Measurements from ENCODE around the gene LSS.
"Not testable (repeated sequence)": the region's sequence is repeated elsewhere in the genome, so short reads cannot be mapped to it uniquely, and the experiment has no call there.

Gene LSS

GRCh38 chr21:46245213-46245915 lies 16.8 kb upstream of the LSS start:
- DNase-seq (ENCODE audit: low read depth in 3 of 3), result no peak

- DNase-seq (ENCODE audit: low read depth in 3 of 3), result no peak
Measured at GRCh38 chr21:46244602-46245001, 16.0 kb upstream of the LSS start.

GRCh38 chr21:46243960-46244361 lies 15.4 kb upstream of the LSS start:
- no peak for DNase-seq (ENCODE audit: low read depth in 3 of 3)

GRCh38 chr21:46243325-46243724 lies 14.8 kb upstream of the LSS start:
- no peak for DNase-seq (ENCODE audit: low read depth in 3 of 3)

- not testable (repeated sequence) for DNase-seq (ENCODE audit: low read depth in 3 of 3)
Measured at GRCh38 chr21:46241577-46241976, 13.0 kb upstream of the LSS start.

GRCh38 chr21:46239817-46240325 lies 11.3 kb upstream of the LSS start:
- no peak for DNase-seq (ENCODE audit: low read depth in 3 of 3)

GRCh38 chr21:46237474-46237873 lies 8.9 kb upstream of the LSS start:
- no peak for DNase-seq (ENCODE audit: low read depth in 3 of 3)

- no peak for DNase-seq (ENCODE audit: low read depth in 3 of 3)
Measured at GRCh38 chr21:46234436-46234950, 5.9 kb upstream of the LSS start.

GRCh38 chr21:46229923-46230260 lies 1.3 kb upstream of the LSS start:
- no peak for DNase-seq (ENCODE audit: low read depth in 3 of 3)

- no peak for DNase-seq (ENCODE audit: low read depth in 3 of 3)
Measured at GRCh38 chr21:46229133-46229922, 754 bp upstream of the LSS start.

- DNase-seq (ENCODE audit: low read depth in 3 of 3), result no peak
Measured at GRCh38 chr21:46227811-46228344, 696 bp downstream of the LSS start.

- DNase-seq (ENCODE audit: low read depth in 3 of 3), result no peak
Measured at GRCh38 chr21:46226920-46227599, 1.5 kb downstream of the LSS start.

- DNase-seq (ENCODE audit: low read depth in 3 of 3), result no peak
Measured at GRCh38 chr21:46226146-46226545, 2.4 kb downstream of the LSS start.

- DNase-seq (ENCODE audit: low read depth in 3 of 3), result not testable (repeated sequence)
Measured at GRCh38 chr21:46223661-46224060, 4.9 kb downstream of the LSS start.

GRCh38 chr21:46223217-46223616 lies 5.4 kb downstream of the LSS start:
- no peak for DNase-seq (ENCODE audit: low read depth in 3 of 3)

- no peak for DNase-seq (ENCODE audit: low read depth in 3 of 3)
Measured at GRCh38 chr21:46222436-46223116, 6.0 kb downstream of the LSS start.

- no peak for DNase-seq (ENCODE audit: low read depth in 3 of 3)
Measured at GRCh38 chr21:46221664-46222435, 6.7 kb downstream of the LSS start.

- no peak for DNase-seq (ENCODE audit: low read depth in 3 of 3)
Measured at GRCh38 chr21:46220847-46221246, 7.7 kb downstream of the LSS start.

- no peak for DNase-seq (ENCODE audit: low read depth in 3 of 3)
Measured at GRCh38 chr21:46220275-46220810, 8.2 kb downstream of the LSS start.

GRCh38 chr21:46219591-46220239 lies 8.9 kb downstream of the LSS start:
- no peak for DNase-seq (ENCODE audit: low read depth in 3 of 3)
